Bronchial epithelial cell (primary cell): ENCODE results near the gene GCH1. TPM values are rescaled to one million over a fixed set of nuclear protein-coding genes. Genes with fewer than 3 reads are reported as not detected.
"Not testable (repeated sequence)": the region's sequence is repeated elsewhere in the genome, so short reads cannot be mapped to it uniquely, and the experiment has no call there.

Experiments used
- DNase-seq: peaks from one replicate; pipeline ENCODE4 v3.0.0-alpha.2; 2010; ENCODE audit warnings: low read depth
- FAIRE-seq: peaks from 2 replicates; lab custom pipeline; 2011; peaks lifted over from hg19 to GRCh38; lab: Jason Lieb, UNC
- H3K27me3 ChIP-seq: 2 replicates; pipeline ENCODE4 v1.5.1; 2011; ENCODE audit warnings: low read length; ENCODE audit not compliant: control insufficient read depth, insufficient read depth
- H3K36me3 ChIP-seq: 2 replicates; pipeline ENCODE4 v1.5.1; 2011; ENCODE audit warnings: low read length; ENCODE audit not compliant: control insufficient read depth, insufficient read depth
- H3K4me3 ChIP-seq: 2 replicates; pipeline ENCODE4 v1.5.1; 2011; ENCODE audit warnings: mild to moderate bottlenecking, low read depth, low read length, control low read depth
- total RNA-seq: library from RNA; depleted of rRNA; stranded (reverse); fragments of >200 nt; gene quantifications from 2 replicates; pipeline ENCODE4 v1.2.1, GENCODE V29; 2014
- TF ChIP-seq, protein P1 (sequence below): IDR thresholded peaks from 2 replicates; pipeline ENCODE4 v1.5.1; 2011; ENCODE audit warnings: mild to moderate bottlenecking, moderate library complexity, low read length, control low read depth, inconsistent platforms; ENCODE audit not compliant: insufficient read depth, severe bottlenecking

Gene GCH1
- total RNA-seq, 1 donor from 2014 or later: 9.0 TPM

DNA sequence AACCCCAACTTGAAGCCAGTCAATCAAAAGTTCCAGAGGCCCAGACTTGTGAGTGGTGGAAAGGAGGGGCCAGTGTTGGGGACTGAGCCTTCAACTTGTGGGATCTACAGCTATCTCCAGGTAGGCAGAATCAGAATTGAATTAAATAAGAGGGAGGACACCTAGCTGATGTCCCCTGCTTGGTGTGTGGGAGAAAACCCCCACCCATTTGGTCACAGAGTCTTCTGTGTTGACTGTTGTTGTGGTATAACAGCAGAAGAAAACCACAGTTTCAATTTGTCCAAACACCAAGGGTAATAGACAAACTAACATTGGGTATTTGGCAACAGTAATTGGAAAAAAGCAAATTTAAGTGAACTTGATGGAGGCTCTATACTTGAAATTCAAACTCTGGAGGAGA lies 3.4 kb upstream of the GCH1 start:
- TF ChIP-seq, protein P1, sequence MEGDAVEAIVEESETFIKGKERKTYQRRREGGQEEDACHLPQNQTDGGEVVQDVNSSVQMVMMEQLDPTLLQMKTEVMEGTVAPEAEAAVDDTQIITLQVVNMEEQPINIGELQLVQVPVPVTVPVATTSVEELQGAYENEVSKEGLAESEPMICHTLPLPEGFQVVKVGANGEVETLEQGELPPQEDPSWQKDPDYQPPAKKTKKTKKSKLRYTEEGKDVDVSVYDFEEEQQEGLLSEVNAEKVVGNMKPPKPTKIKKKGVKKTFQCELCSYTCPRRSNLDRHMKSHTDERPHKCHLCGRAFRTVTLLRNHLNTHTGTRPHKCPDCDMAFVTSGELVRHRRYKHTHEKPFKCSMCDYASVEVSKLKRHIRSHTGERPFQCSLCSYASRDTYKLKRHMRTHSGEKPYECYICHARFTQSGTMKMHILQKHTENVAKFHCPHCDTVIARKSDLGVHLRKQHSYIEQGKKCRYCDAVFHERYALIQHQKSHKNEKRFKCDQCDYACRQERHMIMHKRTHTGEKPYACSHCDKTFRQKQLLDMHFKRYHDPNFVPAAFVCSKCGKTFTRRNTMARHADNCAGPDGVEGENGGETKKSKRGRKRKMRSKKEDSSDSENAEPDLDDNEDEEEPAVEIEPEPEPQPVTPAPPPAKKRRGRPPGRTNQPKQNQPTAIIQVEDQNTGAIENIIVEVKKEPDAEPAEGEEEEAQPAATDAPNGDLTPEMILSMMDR: no peak
- no peak for FAIRE-seq
- no peak for DNase-seq

DNA sequence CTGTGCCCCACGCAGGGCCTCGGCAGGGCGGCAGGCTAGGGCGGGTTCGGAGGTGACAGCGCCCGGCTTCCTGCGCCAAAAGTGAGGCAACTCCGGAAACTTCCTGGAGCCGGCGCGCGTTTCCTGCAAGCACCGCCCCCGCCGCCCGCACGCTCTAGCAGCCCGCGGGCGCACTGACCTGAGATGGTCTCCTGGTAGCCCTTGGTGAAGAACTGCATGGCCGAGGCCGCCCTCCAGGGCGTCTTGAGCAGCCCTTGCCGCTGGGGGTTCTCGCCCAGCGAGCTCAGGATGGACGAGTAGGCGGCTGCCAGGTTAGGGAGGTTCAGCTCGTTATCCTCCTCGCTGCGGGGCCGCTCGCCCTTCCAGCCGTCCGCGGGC lies 494 bp downstream of the GCH1 start:
- H3K36me3 ChIP-seq: no peaks in the 10 kb centered on the region
- TF ChIP-seq, protein P1: no peak
- FAIRE-seq (no peak), DNase-seq (peak; percentile 36)
- no peaks in the 10 kb centered on the region for H3K27me3 ChIP-seq
- H3K4me3 ChIP-seq: peak overlapping the region; percentile 61

More for the DNA sequence above, 3.4 kb upstream of the GCH1 start:
- H3K36me3 ChIP-seq: no peaks in the 10 kb centered on the region
- H3K27me3 ChIP-seq: no peaks in the 10 kb centered on the region
- no peak overlapping the region for H3K4me3 ChIP-seq

DNA sequence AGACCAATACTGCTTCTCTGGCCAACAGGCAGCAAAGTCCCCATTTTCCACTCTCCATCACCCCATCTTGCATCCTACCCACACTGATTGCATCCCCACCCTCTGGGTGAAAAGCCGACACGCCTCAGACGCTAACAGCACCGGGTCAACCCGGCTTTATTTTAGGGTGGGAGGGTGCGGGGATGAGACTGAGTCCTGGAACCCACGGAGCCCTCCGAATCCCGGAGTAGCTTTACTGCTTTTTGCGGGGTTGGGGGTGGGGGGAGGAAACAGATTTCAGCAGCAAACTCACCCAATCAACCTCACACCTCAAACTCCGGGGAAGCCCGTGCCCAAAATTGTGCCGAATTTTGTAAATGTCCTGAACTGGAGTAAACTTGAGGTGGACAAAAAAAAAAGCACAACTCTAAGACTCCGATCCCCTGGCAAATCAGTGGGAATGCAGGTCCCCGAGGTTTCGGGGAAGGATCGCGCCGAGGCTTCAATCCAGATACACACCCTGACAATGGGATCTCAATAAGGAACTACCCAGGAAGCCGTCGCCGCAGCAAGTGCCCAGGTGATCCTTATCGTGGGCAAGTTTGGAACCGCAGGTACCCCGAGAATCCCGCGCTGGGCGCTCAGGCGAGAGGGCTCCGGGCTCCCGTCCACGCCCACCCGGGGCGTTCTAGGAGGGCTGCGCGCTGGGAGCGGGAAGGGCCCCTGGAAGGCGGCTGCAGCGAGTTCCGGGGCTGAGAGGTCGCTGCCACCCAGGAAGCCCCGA lies 1.1 kb downstream of the GCH1 start:
- Histone ChIP-seq H3K4me3 (peak overlapping the region; percentile 61), H3K36me3 (no peaks in the 10 kb centered on the region), H3K27me3 (no peaks in the 10 kb centered on the region)
- no peak for DNase-seq
- no peak for FAIRE-seq
- TF ChIP-seq, protein P1: no peak

DNA sequence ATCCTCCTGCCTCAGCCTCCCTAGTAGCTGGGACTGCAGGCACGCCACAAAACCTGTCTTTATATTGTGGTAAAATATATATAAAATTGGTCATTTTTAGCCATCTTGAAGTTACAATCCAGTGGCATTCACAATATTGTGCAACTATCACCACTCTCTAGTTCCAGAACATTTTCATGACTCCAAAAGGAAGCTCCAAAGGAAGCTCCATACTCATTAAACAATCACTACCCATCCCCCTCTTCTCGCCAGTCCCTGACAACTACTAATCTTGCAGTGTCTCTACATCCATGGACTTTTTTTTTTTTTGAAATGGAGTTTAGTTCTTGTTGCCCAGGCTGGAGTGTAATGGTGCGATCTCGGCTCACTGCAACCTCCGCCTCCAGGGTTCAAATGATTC lies 3.1 kb downstream of the GCH1 start:
- TF ChIP-seq, protein P1: no peak
- no peak for FAIRE-seq
- H3K4me3 ChIP-seq: no peak overlapping the region

DNA sequence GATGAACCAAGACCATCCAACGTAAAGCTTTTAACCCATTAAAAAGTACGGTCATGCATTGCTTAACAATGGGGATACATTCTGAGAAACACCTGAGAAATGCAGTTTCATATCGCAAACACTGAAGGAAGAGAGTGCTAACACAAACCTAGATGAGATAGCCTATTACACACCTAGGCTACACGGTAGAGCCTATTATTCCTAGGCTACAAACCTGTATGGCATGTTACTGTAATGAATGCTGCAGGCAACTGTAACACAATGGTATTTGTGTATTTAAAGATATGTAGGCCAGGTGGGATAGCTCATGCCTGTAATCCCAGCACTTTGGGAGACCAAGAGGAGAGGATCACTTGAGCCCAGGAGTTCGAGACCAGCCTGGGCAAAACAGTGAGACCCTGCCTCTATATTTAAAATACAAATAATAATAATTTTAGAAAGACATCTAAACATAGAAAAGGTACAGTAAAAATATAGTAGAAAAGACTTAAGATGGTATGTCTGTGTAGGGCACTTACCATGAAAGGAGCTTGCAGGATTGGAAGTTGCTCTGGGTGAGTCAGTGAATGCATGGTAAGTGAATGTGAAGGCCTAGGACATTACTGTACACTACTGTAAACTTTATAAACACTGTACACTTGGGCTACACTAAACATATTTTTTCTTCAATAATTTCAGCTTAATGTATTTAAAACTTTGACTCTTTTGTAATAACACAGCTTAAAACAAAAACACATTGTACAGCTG lies 4.6 kb downstream of the GCH1 start:
- not testable (repeated sequence) for H3K27me3 ChIP-seq, DNase-seq, H3K4me3 ChIP-seq, H3K36me3 ChIP-seq, FAIRE-seq

More for the DNA sequence above, 3.1 kb downstream of the GCH1 start:
- Histone ChIP-seq H3K27me3 (no peaks in the 10 kb centered on the region), H3K36me3 (no peaks in the 10 kb centered on the region)
- DNase-seq: no peak

DNA sequence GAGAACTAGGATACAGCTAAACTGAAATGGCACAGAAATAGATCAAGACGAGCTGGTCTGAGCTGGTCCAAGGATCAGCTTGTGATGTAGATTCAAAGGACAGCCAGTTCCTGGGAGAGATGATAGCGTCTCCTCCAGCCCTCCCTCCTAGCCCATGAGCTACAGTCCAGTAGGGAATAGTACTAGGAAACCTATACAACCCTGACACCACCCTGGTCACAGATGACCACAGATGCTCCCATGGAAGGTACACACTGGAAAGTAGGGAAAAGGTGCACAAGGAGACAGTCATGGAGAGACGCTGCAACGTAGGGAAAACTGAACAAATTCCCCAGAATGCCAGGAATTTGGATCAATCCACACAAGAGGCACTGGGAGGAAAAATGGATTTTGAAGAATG lies 6.9 kb downstream of the GCH1 start:
- DNase-seq (no peak), FAIRE-seq (no peak)
- TF ChIP-seq, protein P1: no peak
- Histone ChIP-seq H3K27me3 (no peaks in the 10 kb centered on the region), H3K36me3 (no peaks in the 10 kb centered on the region), H3K4me3 (no peak overlapping the region)
